ENCODE measurements around the gene DISC1. TPM values are rescaled to one million over a fixed set of nuclear protein-coding genes. Genes with fewer than 3 reads are reported as not detected.

DISC1 gene
- total and polyA plus RNA-seq, 2 experiments from 2014 or later = 2.1 to 6.5 TPM

GRCh38 chr1:232031156-232031555, 404.6 kb downstream of the DISC1 start:
- TF ChIP-seq ETS1 (IDR thresholded peaks at IDR 0.05) (no peak), POLR2AphosphoS5 (IDR thresholded peaks at IDR 0.05; ENCODE audit: low read depth) (no peak), NANOG (IDR thresholded peaks at IDR 0.05; ENCODE audit: borderline replicate concordance) (no peak), REST (IDR thresholded peaks at IDR 0.05; ENCODE audit: unreplicated experiment) (no peak), ZNF462 (CRISPR knock-in tag; IDR thresholded peaks at IDR 0.05) (no peak), ZNF331 (CRISPR knock-in tag; IDR thresholded peaks at IDR 0.05; ENCODE audit: low read depth) (no peak), STAT1 (IDR thresholded peaks at IDR 0.05; ENCODE audit: unreplicated experiment) (no peak), CTCF (conservative IDR thresholded peaks at IDR 0.05; ENCODE audit: low read depth in 2 of 2) (no peak), EZH2phosphoT487 (IDR thresholded peaks at IDR 0.05; ENCODE audit: unreplicated experiment) (no peak), JUNB (IDR thresholded peaks at IDR 0.05; ENCODE audit: unreplicated experiment) (no peak), ZNF114 (CRISPR knock-in tag; IDR thresholded peaks at IDR 0.05) (no peak), EZH2 (IDR thresholded peaks at IDR 0.05; ENCODE audit: low read depth, unreplicated experiment) (no peak)
- Histone ChIP-seq H3F3A (replicated peaks; ENCODE audit: low read depth) (no peaks in the 10 kb centered on the region), H3K9me2 (ENCODE audit: insufficient read depth) (peaks cover 7% of the 10 kb centered on the region; the same call in 1 of the 2 replicates), H3K4me2 (no peak overlapping the region), H2AFZ (no peak overlapping the region), H4K20me1 (replicated peaks; ENCODE audit: insufficient read depth) (no peaks in the 10 kb centered on the region), H3K4me1 (ENCODE audit: insufficient read depth) (peaks cover 7% of the 10 kb centered on the region; the same call in 1 of the 2 replicates), H3K4me3 (no peak overlapping the region), H3K79me2 (replicated peaks; ENCODE audit: insufficient read depth) (no peaks in the 10 kb centered on the region), H3K36me3 (ENCODE audit: insufficient read depth) (no peaks in the 10 kb centered on the region; the same call in 1 of the 2 replicates), H3K27ac (ENCODE audit: low read depth) (no peak overlapping the region), H3K27me3 (ENCODE audit: insufficient read depth) (no peaks in the 10 kb centered on the region)
- H3K4me3 Mint-ChIP-seq = no peak overlapping the region
- H3K27ac Mint-ChIP-seq = no peak overlapping the region
- no peaks in the 10 kb centered on the region for H3K36me3 Mint-ChIP-seq (ENCODE audit: low read depth)
- H3K9me3 Mint-ChIP-seq = no peaks in the 10 kb centered on the region; the same call in 2 of the 3 replicates
- peaks cover 4% of the 10 kb centered on the region; the same call in 2 of the 3 replicates for H3K4me1 Mint-ChIP-seq
- H3K27me3 Mint-ChIP-seq (ENCODE audit: insufficient read depth, low read depth, poor library complexity) = no peaks in the 10 kb centered on the region
- no peak for ATAC-seq
- no peak for DNase-seq (ENCODE audit: low spot score)
